ENCODE results near the gene WDR62. TPM values are rescaled to one million over a fixed set of nuclear protein-coding genes. Genes with fewer than 3 reads are reported as not detected.

The WDR62 gene
- total RNA-seq, 1 experiment from 2014 or later = 29.6 TPM

GRCh38 chr19:36081894-36082293, 27.2 kb downstream of the WDR62 start:
- no peak for DNase-seq
- Mint-ChIP-seq H3K9me3 (ENCODE audit: low read depth, unreplicated experiment) (no peaks in the 10 kb centered on the region), H3K27ac (ENCODE audit: unreplicated experiment) (no peak overlapping the region), H3K27me3 (ENCODE audit: unreplicated experiment) (no peaks in the 10 kb centered on the region), H3K4me1 (ENCODE audit: low read depth, unreplicated experiment) (no peaks in the 10 kb centered on the region), H3K4me3 (ENCODE audit: low read depth, unreplicated experiment) (no peak overlapping the region), H3K36me3 (ENCODE audit: insufficient read depth, unreplicated experiment) (peaks cover 14% of the 10 kb centered on the region)
- no peak for TF ChIP-seq CTCF (IDR thresholded peaks at IDR 0.05; ENCODE audit: unreplicated experiment)
- BruUV-seq (replicated peaks) = no TSS peak
- CTCF ChIA-PET = no interaction called here
- intact Hi-C loops (cut with micrococcal nuclease; ENCODE audit: unreplicated experiment) = no loop called here

GRCh38 chr19:36082916-36083315, 28.2 kb downstream of the WDR62 start:
- TF ChIP-seq CTCF (IDR thresholded peaks at IDR 0.05; ENCODE audit: unreplicated experiment) = no peak
- CTCF ChIA-PET = no interaction called here

GRCh38 chr19:36084231-36085009, 29.7 kb downstream of the WDR62 start:
- intact Hi-C loops (cut with micrococcal nuclease; ENCODE audit: unreplicated experiment) = no loop called here
- BruUV-seq (replicated peaks) = no TSS peak
- TF ChIP-seq CTCF (IDR thresholded peaks at IDR 0.05; ENCODE audit: unreplicated experiment) = no peak
- H3K27me3 Mint-ChIP-seq (ENCODE audit: unreplicated experiment) = no peaks in the 10 kb centered on the region
- H3K4me1 Mint-ChIP-seq (ENCODE audit: low read depth, unreplicated experiment) = no peaks in the 10 kb centered on the region
- H3K27ac Mint-ChIP-seq (ENCODE audit: unreplicated experiment) = no peak overlapping the region
- no peak overlapping the region for H3K4me3 Mint-ChIP-seq (ENCODE audit: low read depth, unreplicated experiment)
- CTCF ChIA-PET = interaction anchor here (1.1 kb wide), 1 partner anchor 28 kb away, joined by 3 read pairs; no protein-coding TSS in a partner anchor
- DNase-seq = no peak
- peaks cover 20% of the 10 kb centered on the region for H3K36me3 Mint-ChIP-seq (ENCODE audit: insufficient read depth, unreplicated experiment)
- no peaks in the 10 kb centered on the region for H3K9me3 Mint-ChIP-seq (ENCODE audit: low read depth, unreplicated experiment)

More at GRCh38 chr19:36082916-36083315, 28.2 kb downstream of the WDR62 start:
- no peak for DNase-seq
- intact Hi-C loops (cut with micrococcal nuclease; ENCODE audit: unreplicated experiment) = no loop called here
- no peak overlapping the region for H3K4me3 Mint-ChIP-seq (ENCODE audit: low read depth, unreplicated experiment)
- H3K27ac Mint-ChIP-seq (ENCODE audit: unreplicated experiment) = no peak overlapping the region
- BruUV-seq (replicated peaks) = no TSS peak
- H3K4me1 Mint-ChIP-seq (ENCODE audit: low read depth, unreplicated experiment) = no peaks in the 10 kb centered on the region
- no peaks in the 10 kb centered on the region for H3K27me3 Mint-ChIP-seq (ENCODE audit: unreplicated experiment)
- H3K36me3 Mint-ChIP-seq (ENCODE audit: insufficient read depth, unreplicated experiment) = peaks cover 12% of the 10 kb centered on the region
- H3K9me3 Mint-ChIP-seq (ENCODE audit: low read depth, unreplicated experiment) = no peaks in the 10 kb centered on the region

GRCh38 chr19:36086326-36086725, 31.6 kb downstream of the WDR62 start:
- no peak for TF ChIP-seq CTCF (IDR thresholded peaks at IDR 0.05; ENCODE audit: unreplicated experiment)
- CTCF ChIA-PET = no interaction called here
- no peak overlapping the region for H3K4me3 Mint-ChIP-seq (ENCODE audit: low read depth, unreplicated experiment)

More at GRCh38 chr19:36086326-36086725, 31.6 kb downstream of the WDR62 start:
- Mint-ChIP-seq H3K9me3 (ENCODE audit: low read depth, unreplicated experiment) (no peaks in the 10 kb centered on the region), H3K4me1 (ENCODE audit: low read depth, unreplicated experiment) (no peaks in the 10 kb centered on the region), H3K36me3 (ENCODE audit: insufficient read depth, unreplicated experiment) (peaks cover 24% of the 10 kb centered on the region), H3K27ac (ENCODE audit: unreplicated experiment) (no peak overlapping the region), H3K27me3 (ENCODE audit: unreplicated experiment) (no peaks in the 10 kb centered on the region)
- no TSS peak for BruUV-seq (replicated peaks)
- no peak for DNase-seq
- intact Hi-C loops (cut with micrococcal nuclease; ENCODE audit: unreplicated experiment) = no loop called here
